Measurements from ENCODE around the gene IZUMO1.

The IZUMO1 gene

GRCh38 chr19:48777720-48778119 is 31.0 kb upstream of the IZUMO1 start:
- Histone ChIP-seq H3K4me2 (ENCODE audit: low read depth, low read length, poor library complexity, severe bottlenecking) (no peak overlapping the region), H2AFZ (ENCODE audit: low read length) (no peak overlapping the region), H3K4me3 (ENCODE audit: low read length, poor library complexity, severe bottlenecking) (no peak overlapping the region), H3K4me1 (ENCODE audit: insufficient read depth, low read length, poor library complexity, severe bottlenecking) (no peaks in the 10 kb centered on the region), H3K79me2 (ENCODE audit: insufficient read depth, low read length) (no peaks in the 10 kb centered on the region), H4K20me1 (ENCODE audit: insufficient read depth, low read length, poor library complexity, severe bottlenecking) (no peaks in the 10 kb centered on the region), H3K9ac (ENCODE audit: low read depth, low read length, poor library complexity, severe bottlenecking) (no peak overlapping the region), H3F3A (ENCODE audit: low read depth) (no peaks in the 10 kb centered on the region), H3K27me3 (ENCODE audit: insufficient read depth, low read length, poor library complexity, severe bottlenecking) (no peaks in the 10 kb centered on the region), H3K9me2 (replicated peaks; ENCODE audit: low read depth, low read length) (no peaks in the 10 kb centered on the region), H3K9me3 (ENCODE audit: insufficient read depth, low read depth, low read length) (no peaks in the 10 kb centered on the region), H3K36me3 (ENCODE audit: insufficient read depth, low read length) (no peaks in the 10 kb centered on the region)
- TF ChIP-seq CTCF (conservative IDR thresholded peaks at IDR 0.05; ENCODE audit: low read length) (no peak), EZH2phosphoT487 (IDR thresholded peaks at IDR 0.05; ENCODE audit: borderline replicate concordance) (no peak)

GRCh38 chr19:48777139-48777538 is 30.4 kb upstream of the IZUMO1 start:
- Histone ChIP-seq H3K79me2 (ENCODE audit: insufficient read depth, low read length) (no peaks in the 10 kb centered on the region), H2AFZ (ENCODE audit: low read length) (no peak overlapping the region), H3K9me2 (replicated peaks; ENCODE audit: low read depth, low read length) (no peaks in the 10 kb centered on the region), H3K27me3 (ENCODE audit: insufficient read depth, low read length, poor library complexity, severe bottlenecking) (no peaks in the 10 kb centered on the region), H3K4me1 (ENCODE audit: insufficient read depth, low read length, poor library complexity, severe bottlenecking) (no peaks in the 10 kb centered on the region), H3K9ac (ENCODE audit: low read depth, low read length, poor library complexity, severe bottlenecking) (no peak overlapping the region), H3K36me3 (ENCODE audit: insufficient read depth, low read length) (no peaks in the 10 kb centered on the region), H3K9me3 (ENCODE audit: insufficient read depth, low read depth, low read length) (no peaks in the 10 kb centered on the region), H4K20me1 (ENCODE audit: insufficient read depth, low read length, poor library complexity, severe bottlenecking) (no peaks in the 10 kb centered on the region), H3K4me3 (ENCODE audit: low read length, poor library complexity, severe bottlenecking) (no peak overlapping the region), H3K4me2 (ENCODE audit: low read depth, low read length, poor library complexity, severe bottlenecking) (no peak overlapping the region), H3F3A (ENCODE audit: low read depth) (no peaks in the 10 kb centered on the region)
- TF ChIP-seq EZH2phosphoT487 (IDR thresholded peaks at IDR 0.05; ENCODE audit: borderline replicate concordance) (no peak), CTCF (conservative IDR thresholded peaks at IDR 0.05; ENCODE audit: low read length) (no peak)

- no peaks in the 10 kb centered on the region for H3F3A ChIP-seq (ENCODE audit: low read depth)
- no peaks in the 10 kb centered on the region for H3K9me3 ChIP-seq (ENCODE audit: insufficient read depth, low read depth, low read length)
- H3K4me1 ChIP-seq (ENCODE audit: insufficient read depth, low read length, poor library complexity, severe bottlenecking): no peaks in the 10 kb centered on the region
- no peaks in the 10 kb centered on the region for H3K79me2 ChIP-seq (ENCODE audit: insufficient read depth, low read length)
- H3K9me2 ChIP-seq (replicated peaks; ENCODE audit: low read depth, low read length): no peaks in the 10 kb centered on the region
- H3K27me3 ChIP-seq (ENCODE audit: insufficient read depth, low read length, poor library complexity, severe bottlenecking): no peaks in the 10 kb centered on the region
- H3K9ac ChIP-seq (ENCODE audit: low read depth, low read length, poor library complexity, severe bottlenecking): no peak overlapping the region
- H3K4me2 ChIP-seq (ENCODE audit: low read depth, low read length, poor library complexity, severe bottlenecking): no peak overlapping the region
- H3K4me3 ChIP-seq (ENCODE audit: low read length, poor library complexity, severe bottlenecking): no peak overlapping the region
- H4K20me1 ChIP-seq (ENCODE audit: insufficient read depth, low read length, poor library complexity, severe bottlenecking): no peaks in the 10 kb centered on the region
- no peak overlapping the region for H2AFZ ChIP-seq (ENCODE audit: low read length)
- no peaks in the 10 kb centered on the region for H3K36me3 ChIP-seq (ENCODE audit: insufficient read depth, low read length)
- TF ChIP-seq CTCF (conservative IDR thresholded peaks at IDR 0.05; ENCODE audit: low read length) (no peak), EZH2phosphoT487 (IDR thresholded peaks at IDR 0.05; ENCODE audit: borderline replicate concordance) (no peak)
These were observed 25.8 kb upstream of the IZUMO1 start for GRCh38 chr19:48772503-48772953.

All from Loucy (cell line).